ENCODE results near the gene FAM240A. TPM values are rescaled to one million over a fixed set of nuclear protein-coding genes. Genes with fewer than 3 reads are reported as not detected.

Gene FAM240A
- not detected for total RNA-seq

GRCh38 chr3:46612324-46612723 is at the start of gene FAM240A:
TSS of gene FAM240A (plus strand) at chr3:46612525. CDS start at chr3:46612684, 159 bp downstream.

DNA sequence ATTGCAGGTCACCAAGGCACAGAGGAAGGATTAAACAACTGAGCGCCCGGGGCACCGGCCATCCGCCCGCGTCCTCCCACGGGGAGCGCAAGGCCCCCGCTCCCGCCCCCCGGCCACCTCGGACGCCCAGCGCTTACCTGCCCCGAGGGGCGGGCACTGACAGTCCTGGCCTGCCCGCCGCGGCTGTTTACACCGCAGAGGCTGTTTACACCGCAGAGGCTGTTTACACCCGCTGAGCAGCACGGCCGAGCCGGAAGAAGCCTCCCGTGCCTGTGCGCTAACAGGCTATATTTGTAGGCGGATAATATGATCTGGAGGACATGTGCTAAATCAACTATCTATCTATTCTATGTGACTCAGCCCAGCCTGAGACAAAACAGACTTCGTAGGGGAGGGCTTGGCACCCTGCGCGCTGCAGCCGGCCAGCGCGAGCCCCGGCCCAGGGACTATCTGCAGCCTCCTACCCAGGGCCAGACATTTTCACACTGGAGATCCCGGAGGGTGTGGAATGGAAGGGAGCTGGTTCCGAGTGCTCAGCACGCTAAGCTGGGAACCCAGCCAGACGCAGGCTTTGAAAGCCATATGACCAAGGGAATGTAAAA is 46.2 kb upstream of the FAM240A start, which contains the start of gene LRRC2:
LRRC2 (minus strand) TSS at position 263 of the 602 bp plus-strand sequence. CDS start 14,711 bp downstream, outside the sequence.

Small RNA genes within 50 kb of the gene (small RNA-seq; reads per million reads assigned to genes)
- not detected for gene RF00591

Other genes starting within 250 kb of the FAM240A start
- not detected for gene CCR5, start 241.6 kb upstream of the FAM240A start, total RNA-seq
- gene CCRL2, start 205.3 kb upstream of the FAM240A start, total RNA-seq: 1.4 TPM
- 0.92 TPM for gene LTF, start 147.6 kb upstream of the FAM240A start, total RNA-seq
- not detected for gene RTP3, start 114.5 kb upstream of the FAM240A start, total RNA-seq
- 1.2 TPM for gene LRRC2, start 46.2 kb upstream of the FAM240A start, total RNA-seq
- 2.1 TPM for gene ALS2CL, start 81.2 kb downstream of the FAM240A start, total RNA-seq
- gene TMIE, start 88.9 kb downstream of the FAM240A start, total RNA-seq: 1.6 TPM
- gene PRSS50, start 105.3 kb downstream of the FAM240A start, total RNA-seq: not detected

Measured in diencephalon (tissue), 1 donor.